Measurements from ENCODE around the gene CACNA2D1.
"Not testable (repeated sequence)": the region's sequence is repeated elsewhere in the genome, so short reads cannot be mapped to it uniquely, and the experiment has no call there.

Gene CACNA2D1

DNA sequence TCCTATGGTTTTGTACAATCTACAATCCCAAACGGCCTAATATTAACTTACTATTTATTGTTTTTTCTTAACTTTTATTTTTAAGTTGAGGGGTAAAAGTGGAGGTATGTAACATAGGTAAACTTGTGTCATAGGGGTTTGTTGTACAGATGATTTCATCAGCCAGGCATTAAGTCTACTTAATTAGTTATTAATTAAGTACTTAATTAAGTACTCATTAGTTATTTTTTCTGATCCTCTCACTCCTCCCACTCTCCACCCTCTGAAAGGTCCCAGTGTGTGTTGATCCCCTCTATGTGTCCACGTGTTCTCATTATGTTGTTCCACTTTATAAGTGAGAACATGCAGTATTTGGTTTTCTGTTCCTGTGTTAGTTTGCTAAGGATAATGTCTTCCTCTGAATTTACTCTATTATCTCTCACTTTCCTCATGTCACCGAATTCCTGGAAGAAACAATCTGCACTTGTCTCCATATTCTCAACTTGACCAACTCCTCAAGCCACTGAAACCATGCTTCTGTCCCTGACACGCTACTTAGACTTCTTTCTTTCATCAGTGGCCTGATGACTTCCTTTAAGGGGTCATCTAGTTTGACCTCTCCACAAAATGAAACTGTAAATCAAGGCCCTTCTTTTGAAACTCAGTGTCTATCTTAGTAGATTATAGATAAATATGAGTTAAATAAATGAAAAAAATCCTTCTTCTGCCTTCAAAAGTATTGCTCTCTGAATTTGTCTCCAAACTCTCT lies 9.1 kb downstream of the CACNA2D1 start:
- ATAC-seq, result no peak
- TF ChIP-seq ARNTL (CRISPR knock-in tag; IDR thresholded peaks at IDR 0.05; ENCODE audit: borderline replicate concordance, low read depth), result no peak
- TF ChIP-seq ZFP30 (CRISPR knock-in tag; IDR thresholded peaks at IDR 0.05), result no peak
- TF ChIP-seq CSDC2 (CRISPR knock-in tag; IDR thresholded peaks at IDR 0.05), result no peak
- TF ChIP-seq OSR1 (CRISPR knock-in tag; IDR thresholded peaks at IDR 0.05), result no peak
- no peak for TF ChIP-seq SNAI2 (CRISPR knock-in tag; IDR thresholded peaks at IDR 0.05)
- TF ChIP-seq, protein P1, sequence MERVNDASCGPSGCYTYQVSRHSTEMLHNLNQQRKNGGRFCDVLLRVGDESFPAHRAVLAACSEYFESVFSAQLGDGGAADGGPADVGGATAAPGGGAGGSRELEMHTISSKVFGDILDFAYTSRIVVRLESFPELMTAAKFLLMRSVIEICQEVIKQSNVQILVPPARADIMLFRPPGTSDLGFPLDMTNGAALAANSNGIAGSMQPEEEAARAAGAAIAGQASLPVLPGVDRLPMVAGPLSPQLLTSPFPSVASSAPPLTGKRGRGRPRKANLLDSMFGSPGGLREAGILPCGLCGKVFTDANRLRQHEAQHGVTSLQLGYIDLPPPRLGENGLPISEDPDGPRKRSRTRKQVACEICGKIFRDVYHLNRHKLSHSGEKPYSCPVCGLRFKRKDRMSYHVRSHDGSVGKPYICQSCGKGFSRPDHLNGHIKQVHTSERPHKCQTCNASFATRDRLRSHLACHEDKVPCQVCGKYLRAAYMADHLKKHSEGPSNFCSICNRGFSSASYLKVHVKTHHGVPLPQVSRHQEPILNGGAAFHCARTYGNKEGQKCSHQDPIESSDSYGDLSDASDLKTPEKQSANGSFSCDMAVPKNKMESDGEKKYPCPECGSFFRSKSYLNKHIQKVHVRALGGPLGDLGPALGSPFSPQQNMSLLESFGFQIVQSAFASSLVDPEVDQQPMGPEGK (CRISPR knock-in tag; IDR thresholded peaks at IDR 0.05; ENCODE audit: borderline replicate concordance), result no peak
- TF ChIP-seq ZC3H10 (CRISPR knock-in tag; IDR thresholded peaks at IDR 0.05), result no peak
- TF ChIP-seq ZNF70 (CRISPR knock-in tag; IDR thresholded peaks at IDR 0.05), result no peak
- no peak for TF ChIP-seq TOX (CRISPR knock-in tag; IDR thresholded peaks at IDR 0.05; ENCODE audit: borderline replicate concordance)
- TF ChIP-seq POU6F1 (CRISPR knock-in tag; IDR thresholded peaks at IDR 0.05; ENCODE audit: borderline replicate concordance, low read depth), result no peak
- no peak for TF ChIP-seq BACH2 (CRISPR knock-in tag; IDR thresholded peaks at IDR 0.05; ENCODE audit: borderline replicate concordance)
- TF ChIP-seq TCF4 (CRISPR knock-in tag; IDR thresholded peaks at IDR 0.05; ENCODE audit: borderline replicate concordance), result no peak
- no peak for TF ChIP-seq CSRNP3 (CRISPR knock-in tag; IDR thresholded peaks at IDR 0.05)
- no peak for TF ChIP-seq ZNF565 (CRISPR knock-in tag; conservative IDR thresholded peaks at IDR 0.05; ENCODE audit: low read depth)

GRCh38 chr7:82433507-82433906 lies 10.1 kb downstream of the CACNA2D1 start:
- TF ChIP-seq ZNF565 (CRISPR knock-in tag; conservative IDR thresholded peaks at IDR 0.05; ENCODE audit: low read depth), result no peak
- TF ChIP-seq ZC3H10 (CRISPR knock-in tag; IDR thresholded peaks at IDR 0.05), result no peak
- TF ChIP-seq OSR1 (CRISPR knock-in tag; IDR thresholded peaks at IDR 0.05), result no peak
- no peak for TF ChIP-seq TSHZ2 (CRISPR knock-in tag; IDR thresholded peaks at IDR 0.05)
- TF ChIP-seq RARB (CRISPR knock-in tag; IDR thresholded peaks at IDR 0.05), result no peak
- no peak for TF ChIP-seq CSDC2 (CRISPR knock-in tag; IDR thresholded peaks at IDR 0.05)
- no peak for TF ChIP-seq ZFP3 (CRISPR knock-in tag; IDR thresholded peaks at IDR 0.05)
- TF ChIP-seq, protein P1 (CRISPR knock-in tag; IDR thresholded peaks at IDR 0.05; ENCODE audit: borderline replicate concordance), result no peak
- TF ChIP-seq ZFP30 (CRISPR knock-in tag; IDR thresholded peaks at IDR 0.05), result no peak
- no peak for TF ChIP-seq SNAI2 (CRISPR knock-in tag; IDR thresholded peaks at IDR 0.05)
- no peak for TF ChIP-seq PPARA (CRISPR knock-in tag; IDR thresholded peaks at IDR 0.05; ENCODE audit: borderline replicate concordance)
- TF ChIP-seq ESRRG (CRISPR knock-in tag; IDR thresholded peaks at IDR 0.05), result no peak
- TF ChIP-seq, protein P2, sequence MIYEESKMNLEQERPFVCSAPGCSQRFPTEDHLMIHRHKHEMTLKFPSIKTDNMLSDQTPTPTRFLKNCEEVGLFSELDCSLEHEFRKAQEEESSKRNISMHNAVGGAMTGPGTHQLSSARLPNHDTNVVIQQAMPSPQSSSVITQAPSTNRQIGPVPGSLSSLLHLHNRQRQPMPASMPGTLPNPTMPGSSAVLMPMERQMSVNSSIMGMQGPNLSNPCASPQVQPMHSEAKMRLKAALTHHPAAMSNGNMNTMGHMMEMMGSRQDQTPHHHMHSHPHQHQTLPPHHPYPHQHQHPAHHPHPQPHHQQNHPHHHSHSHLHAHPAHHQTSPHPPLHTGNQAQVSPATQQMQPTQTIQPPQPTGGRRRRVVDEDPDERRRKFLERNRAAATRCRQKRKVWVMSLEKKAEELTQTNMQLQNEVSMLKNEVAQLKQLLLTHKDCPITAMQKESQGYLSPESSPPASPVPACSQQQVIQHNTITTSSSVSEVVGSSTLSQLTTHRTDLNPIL (CRISPR knock-in tag; IDR thresholded peaks at IDR 0.05; ENCODE audit: low read depth), result no peak
- TF ChIP-seq ARNTL (CRISPR knock-in tag; IDR thresholded peaks at IDR 0.05; ENCODE audit: borderline replicate concordance, low read depth), result no peak
- no peak for ATAC-seq

GRCh38 chr7:82432743-82433142 lies 10.8 kb downstream of the CACNA2D1 start:
- not testable (repeated sequence) for ATAC-seq

All from SK-N-SH treated with all-trans-retinoic acid at 6 μM for 48 hours (cell line).